Measurements from ENCODE around the gene SYTL3.

SYTL3 gene

GRCh38 chr6:158715330-158716311, 65.8 kb downstream of the SYTL3 start:
- intact Hi-C loops (cut with micrococcal nuclease), result no loop called here
- peaks cover 58% of the 10 kb centered on the region for H3K4me1 Mint-ChIP-seq (ENCODE audit: low read depth)

DNA sequence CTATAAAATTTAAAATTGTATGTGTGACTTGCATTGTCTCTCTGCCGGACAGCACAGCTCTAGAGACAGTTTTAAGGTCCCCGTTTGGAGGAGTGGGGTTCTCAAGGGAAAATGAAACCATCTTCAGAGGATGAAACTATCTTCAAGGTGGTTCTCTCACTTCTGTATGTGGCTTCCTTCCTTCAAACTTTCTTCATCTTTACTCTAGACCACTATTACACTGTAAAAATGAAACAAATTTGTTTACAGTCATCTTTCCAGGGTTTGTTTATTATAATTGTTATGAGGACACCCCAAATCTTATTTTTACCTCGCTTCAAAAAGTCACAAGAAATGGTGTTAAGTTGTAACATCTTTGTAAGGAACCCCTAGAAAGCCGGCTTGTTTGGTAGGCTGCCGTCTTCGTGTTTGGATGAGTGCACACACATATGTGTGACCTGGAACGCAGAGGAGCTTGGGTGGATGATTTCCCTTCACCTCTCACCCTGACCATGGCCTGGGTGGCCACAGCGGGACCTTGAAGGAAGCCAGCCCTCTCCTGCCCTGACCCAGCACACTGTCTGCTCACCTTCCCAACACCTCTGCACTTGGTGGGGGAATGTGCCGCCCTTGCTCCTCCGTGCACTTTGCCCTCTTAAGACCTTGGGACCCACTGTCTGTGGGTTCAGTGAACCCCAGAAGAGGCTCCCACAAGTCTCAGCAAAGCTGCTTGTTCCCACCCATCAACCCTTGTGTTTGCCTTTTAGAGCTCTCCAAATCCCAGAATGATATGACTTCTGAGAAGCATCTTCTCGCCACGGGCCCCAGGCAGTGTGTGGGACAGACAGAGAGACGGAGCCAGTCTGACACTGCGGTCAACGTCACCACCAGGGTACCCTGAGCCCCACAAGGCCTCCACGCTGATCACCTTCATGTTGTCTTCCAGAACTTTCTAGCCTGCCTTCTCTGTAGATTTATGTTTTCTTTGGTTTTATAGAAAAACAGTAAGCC, 67.8 kb downstream of the SYTL3 start:
- intact Hi-C loops (cut with micrococcal nuclease), result no loop called here
- H3K36me3 Mint-ChIP-seq (ENCODE audit: low read depth), result no peaks in the 10 kb centered on the region
- H3K27ac Mint-ChIP-seq, result peak overlapping the region; percentile 63
- H3K27me3 Mint-ChIP-seq, result no peaks in the 10 kb centered on the region
- peaks cover 65% of the 10 kb centered on the region for H3K4me1 Mint-ChIP-seq (ENCODE audit: low read depth)
- H3K9me3 Mint-ChIP-seq, result no peaks in the 10 kb centered on the region
- H3K4me3 Mint-ChIP-seq, result no peak overlapping the region

More at GRCh38 chr6:158715330-158716311, 65.8 kb downstream of the SYTL3 start:
- Mint-ChIP-seq H3K27ac (peak overlapping the region; percentile 94), H3K27me3 (no peaks in the 10 kb centered on the region), H3K9me3 (no peaks in the 10 kb centered on the region), H3K4me3 (peak overlapping the region; percentile 55), H3K36me3 (ENCODE audit: low read depth) (no peaks in the 10 kb centered on the region)

DNA sequence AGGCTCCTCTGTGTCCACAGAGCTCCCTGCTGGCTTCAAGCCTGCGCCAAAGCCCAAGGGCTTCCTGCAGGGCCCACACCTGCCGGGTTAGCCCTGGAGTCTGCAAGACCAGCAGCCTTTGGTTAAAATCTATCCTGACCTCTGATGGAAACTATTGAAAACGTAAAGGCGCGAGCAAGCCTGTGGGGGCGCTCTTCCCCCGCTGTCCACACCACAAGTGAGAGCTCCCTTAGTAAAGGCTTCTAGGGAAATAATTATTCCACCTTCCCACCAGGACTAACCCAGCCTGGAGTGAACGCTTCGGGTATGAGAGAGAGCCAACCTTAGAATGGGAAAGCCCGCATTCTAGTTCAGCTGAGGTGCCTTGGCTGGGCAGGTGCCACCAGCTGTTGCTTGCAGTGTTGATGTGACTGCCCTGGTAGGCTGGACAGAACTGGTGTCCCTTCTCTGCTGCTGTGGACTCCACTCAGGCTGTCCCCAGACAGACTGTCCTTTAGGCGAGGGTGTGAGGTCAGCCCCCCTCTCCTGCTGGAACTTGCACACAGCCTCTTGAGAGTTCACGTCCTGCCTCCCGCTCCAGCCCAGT, 68.7 kb downstream of the SYTL3 start:
- intact Hi-C loops (cut with micrococcal nuclease), result no loop called here
- H3K4me1 Mint-ChIP-seq (ENCODE audit: low read depth), result peaks cover 59% of the 10 kb centered on the region
- no peak overlapping the region for H3K4me3 Mint-ChIP-seq
- no peaks in the 10 kb centered on the region for H3K36me3 Mint-ChIP-seq (ENCODE audit: low read depth)
- H3K27ac Mint-ChIP-seq, result peak overlapping the region; percentile 63
- H3K9me3 Mint-ChIP-seq, result no peaks in the 10 kb centered on the region
- no peaks in the 10 kb centered on the region for H3K27me3 Mint-ChIP-seq

DNA sequence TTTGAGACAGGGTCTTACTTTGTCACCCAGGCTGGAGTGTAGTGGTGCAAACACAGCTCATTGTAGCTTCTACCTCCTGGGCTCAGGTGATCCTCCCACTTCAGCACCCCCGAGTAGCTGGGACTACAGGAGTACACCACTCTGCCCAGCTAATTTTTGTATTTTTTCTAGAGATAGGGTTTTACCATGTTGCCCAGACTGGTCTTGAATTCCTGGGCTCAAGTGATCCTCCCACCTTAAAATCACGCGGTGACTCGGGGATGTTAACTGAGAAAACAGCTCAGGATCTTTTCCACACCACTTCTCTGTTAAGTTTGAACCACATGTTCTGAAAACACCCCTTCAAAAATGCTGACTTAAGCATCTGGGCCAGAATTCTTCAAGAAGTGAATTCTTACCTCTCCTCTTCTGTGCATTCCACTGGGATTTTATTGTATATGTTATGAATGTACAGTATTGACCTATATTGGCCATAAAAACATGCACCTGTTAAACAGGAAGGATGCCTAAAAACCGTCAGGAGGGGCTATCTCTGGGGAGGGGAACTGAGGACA, 72.4 kb downstream of the SYTL3 start:
- Mint-ChIP-seq H3K27me3 (no peaks in the 10 kb centered on the region), H3K36me3 (ENCODE audit: low read depth) (no peaks in the 10 kb centered on the region), H3K4me1 (ENCODE audit: low read depth) (peaks cover 29% of the 10 kb centered on the region), H3K27ac (no peak overlapping the region), H3K4me3 (no peak overlapping the region), H3K9me3 (no peaks in the 10 kb centered on the region)
- intact Hi-C loops (cut with micrococcal nuclease), result no loop called here

DNA sequence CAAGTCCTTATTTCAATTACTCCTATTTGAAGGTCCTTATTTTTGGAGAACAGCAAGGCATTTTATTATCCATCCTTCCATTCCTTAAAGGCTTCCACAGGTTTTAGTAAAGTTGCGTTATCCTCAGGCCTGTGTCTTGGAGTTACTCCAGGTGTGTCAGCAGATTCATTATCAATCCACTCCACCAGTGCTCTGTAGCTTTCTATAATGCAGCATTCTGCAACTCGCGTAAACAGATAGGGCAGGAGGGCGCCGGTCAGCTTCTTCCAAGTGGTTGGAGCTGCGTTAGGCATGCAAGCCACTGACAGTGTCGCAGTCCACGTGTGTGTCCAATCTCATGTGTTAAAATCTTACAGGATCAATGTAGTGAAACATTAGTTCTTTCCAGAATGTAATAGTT, 75.8 kb downstream of the SYTL3 start:
- Mint-ChIP-seq H3K27ac (no peak overlapping the region), H3K36me3 (ENCODE audit: low read depth) (peaks cover 6% of the 10 kb centered on the region), H3K27me3 (no peaks in the 10 kb centered on the region), H3K4me1 (ENCODE audit: low read depth) (peaks cover 6% of the 10 kb centered on the region), H3K4me3 (no peak overlapping the region), H3K9me3 (peaks cover 7% of the 10 kb centered on the region)
- intact Hi-C loops (cut with micrococcal nuclease), result no loop called here

GRCh38 chr6:158729906-158730540, 80.2 kb downstream of the SYTL3 start:
- Mint-ChIP-seq H3K36me3 (ENCODE audit: low read depth) (peaks cover 21% of the 10 kb centered on the region), H3K27ac (no peak overlapping the region), H3K27me3 (no peaks in the 10 kb centered on the region), H3K4me3 (no peak overlapping the region), H3K4me1 (ENCODE audit: low read depth) (no peaks in the 10 kb centered on the region), H3K9me3 (peaks cover 31% of the 10 kb centered on the region)
- intact Hi-C loops (cut with micrococcal nuclease), result no loop called here

GRCh38 chr6:158730541-158730907, 80.7 kb downstream of the SYTL3 start:
- Mint-ChIP-seq H3K27ac (no peak overlapping the region), H3K36me3 (ENCODE audit: low read depth) (peaks cover 21% of the 10 kb centered on the region), H3K9me3 (peaks cover 31% of the 10 kb centered on the region), H3K27me3 (no peaks in the 10 kb centered on the region), H3K4me1 (ENCODE audit: low read depth) (no peaks in the 10 kb centered on the region), H3K4me3 (no peak overlapping the region)
- intact Hi-C loops (cut with micrococcal nuclease), result no loop called here

GRCh38 chr6:158735009-158735408, 85.2 kb downstream of the SYTL3 start:
- intact Hi-C loops (cut with micrococcal nuclease), result no loop called here
- Mint-ChIP-seq H3K27me3 (no peaks in the 10 kb centered on the region), H3K36me3 (ENCODE audit: low read depth) (peaks cover 30% of the 10 kb centered on the region), H3K27ac (no peak overlapping the region), H3K9me3 (peaks cover 42% of the 10 kb centered on the region), H3K4me1 (ENCODE audit: low read depth) (peaks cover 13% of the 10 kb centered on the region), H3K4me3 (no peak overlapping the region)

- Mint-ChIP-seq H3K4me3 (no peak overlapping the region), H3K9me3 (peaks cover 24% of the 10 kb centered on the region), H3K27me3 (no peaks in the 10 kb centered on the region), H3K27ac (no peak overlapping the region), H3K4me1 (ENCODE audit: low read depth) (peaks cover 13% of the 10 kb centered on the region), H3K36me3 (ENCODE audit: low read depth) (peaks cover 23% of the 10 kb centered on the region)
- intact Hi-C loops (cut with micrococcal nuclease), result no loop called here
Observed at GRCh38 chr6:158737082-158737709, 87.3 kb downstream of the SYTL3 start.

GRCh38 chr6:158737710-158738615, 88.1 kb downstream of the SYTL3 start:
- no peaks in the 10 kb centered on the region for H3K27me3 Mint-ChIP-seq
- peak overlapping the region; percentile 13 for H3K27ac Mint-ChIP-seq
- H3K9me3 Mint-ChIP-seq, result peaks cover 24% of the 10 kb centered on the region
- intact Hi-C loops (cut with micrococcal nuclease), result no loop called here
- no peak overlapping the region for H3K4me3 Mint-ChIP-seq
- H3K4me1 Mint-ChIP-seq (ENCODE audit: low read depth), result peaks cover 13% of the 10 kb centered on the region
- peaks cover 18% of the 10 kb centered on the region for H3K36me3 Mint-ChIP-seq (ENCODE audit: low read depth)

DNA sequence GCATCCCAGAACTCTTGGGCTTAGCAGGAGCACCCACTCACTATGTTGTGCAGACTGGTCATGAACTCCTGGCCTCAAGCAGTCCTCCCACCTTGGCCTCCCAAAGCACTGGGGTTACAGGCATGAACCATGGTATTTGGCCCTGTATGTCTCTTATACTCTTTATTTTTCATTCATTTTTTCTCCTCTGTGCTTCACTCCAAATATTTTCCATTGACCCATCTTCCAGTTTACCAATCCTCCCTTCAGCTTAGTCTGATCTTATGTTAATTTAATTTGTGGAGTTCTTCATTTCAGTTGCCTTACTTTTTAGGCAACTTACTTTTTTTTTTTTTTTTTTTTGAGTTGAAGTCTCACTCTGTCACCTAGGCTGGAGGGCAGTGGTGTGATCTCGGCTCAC, 89.8 kb downstream of the SYTL3 start:
- H3K27ac Mint-ChIP-seq, result no peak overlapping the region
- no peaks in the 10 kb centered on the region for H3K27me3 Mint-ChIP-seq
- H3K4me3 Mint-ChIP-seq, result no peak overlapping the region
- peaks cover 15% of the 10 kb centered on the region for H3K9me3 Mint-ChIP-seq
- intact Hi-C loops (cut with micrococcal nuclease), result no loop called here
- peaks cover 11% of the 10 kb centered on the region for H3K36me3 Mint-ChIP-seq (ENCODE audit: low read depth)
- peaks cover 13% of the 10 kb centered on the region for H3K4me1 Mint-ChIP-seq (ENCODE audit: low read depth)

GRCh38 chr6:158743033-158743651, 93.3 kb downstream of the SYTL3 start:
- Mint-ChIP-seq H3K9me3 (peaks cover 13% of the 10 kb centered on the region), H3K36me3 (ENCODE audit: low read depth) (peaks cover 10% of the 10 kb centered on the region), H3K27ac (no peak overlapping the region), H3K27me3 (no peaks in the 10 kb centered on the region), H3K4me3 (no peak overlapping the region), H3K4me1 (ENCODE audit: low read depth) (peaks cover 5% of the 10 kb centered on the region)
- intact Hi-C loops (cut with micrococcal nuclease), result no loop called here
